Panc1 (cell line): Measurements from ENCODE around the gene ENOPH1.

Source experiments
- CTCF ChIP-seq: fragments of 450-650 bp; IDR thresholded peaks from 2 replicates; pipeline ENCODE4 v1.5.1; 2017; ENCODE audit warnings: mild to moderate bottlenecking
- POLR2AphosphoS5 ChIP-seq: IDR thresholded peaks from 2 replicates; pipeline ENCODE4 v1.6.1; 2012; ENCODE audit warnings: mild to moderate bottlenecking, low read depth, low read length, moderate library complexity
- REST ChIP-seq, 2 experiments: IDR thresholded peaks; 2 replicates each; pipeline ENCODE4 v1.6.1; 2011 to 2012; ENCODE audit warnings: low read depth in 2 of 2, control low read depth in 1 of 2, low read length in 1 of 2, mild to moderate bottlenecking in 1 of 2, moderate library complexity in 1 of 2; ENCODE audit not compliant: insufficient read depth in 1 of 2
- SIN3A ChIP-seq: IDR thresholded peaks from 2 replicates; pipeline ENCODE4 v1.6.1; 2012; ENCODE audit warnings: low read depth, mild to moderate bottlenecking, low read length, moderate library complexity, borderline replicate concordance; ENCODE audit not compliant: insufficient read depth
- TCF7L2 ChIP-seq: IDR thresholded peaks from 2 replicates; pipeline ENCODE4 v1.6.1; 2011; ENCODE audit warnings: mild to moderate bottlenecking, low read depth, low read length, inconsistent platforms

DNA sequence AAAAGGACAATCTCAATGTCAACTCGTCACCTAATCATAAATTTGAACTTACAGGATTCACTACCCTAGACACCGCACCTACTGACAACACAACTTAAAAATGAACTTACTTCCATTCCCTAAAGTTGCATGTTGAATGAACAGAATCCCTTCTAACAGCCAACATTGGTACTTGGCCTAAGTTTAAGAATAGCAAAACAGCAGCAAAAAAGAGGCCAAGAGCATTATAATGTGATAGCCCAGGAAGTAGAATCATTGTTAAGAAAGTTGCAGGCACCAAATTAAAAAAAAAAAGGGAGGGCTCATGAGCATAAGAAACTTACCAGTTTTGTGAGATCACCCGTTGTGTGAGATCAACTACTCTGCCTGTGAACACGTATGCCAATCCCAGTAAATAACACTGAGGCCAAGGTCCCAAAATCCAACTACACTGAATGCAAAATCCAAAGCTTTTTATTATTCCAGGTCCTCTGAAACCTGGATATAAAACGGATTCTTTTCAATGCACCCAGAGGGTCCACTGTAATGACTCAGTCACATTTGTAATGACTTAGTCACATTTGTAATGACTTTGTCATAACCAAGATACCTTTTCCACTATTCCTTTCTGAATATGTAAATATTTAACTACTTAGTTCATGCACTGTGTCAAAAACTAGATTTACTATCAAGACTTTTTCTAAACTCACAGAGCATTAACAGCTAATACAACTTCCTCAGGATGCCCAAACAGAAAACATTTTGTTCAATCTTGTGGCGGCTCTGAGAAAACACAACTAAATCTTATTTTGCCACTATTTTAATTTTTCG is 6.9 kb upstream of the ENOPH1 start:
- TF ChIP-seq CTCF (no peak), REST (IDR thresholded peaks at IDR 0.05; ENCODE audit: insufficient read depth in 1 of 2, low read depth in 2 of 2, low read length in 1 of 2) (no peak), TCF7L2 (no peak), POLR2AphosphoS5 (peak; percentile 49; the same call in 1 of the 2 replicates), SIN3A (no peak)
